MM.1S (cell line): ENCODE measurements around the gene SCAMP1.

Experiments used
- DNase-seq: peaks from one replicate; pipeline ENCODE4 v3.0.0-alpha.2; 2015
- H2AFZ ChIP-seq: fragments of 300-600 bp; sonication (generic); 2 replicates; pipeline ENCODE4 v1.6.0; 2016; ENCODE audit warnings: antibody characterized with exemption, low read length
- H3F3A ChIP-seq: fragments of 300-600 bp; sonication (generic); 2 replicates; pipeline ENCODE4 v1.6.1; 2016; ENCODE audit warnings: mild to moderate bottlenecking, antibody characterized with exemption, low read length, moderate library complexity, mixed read lengths; ENCODE audit not compliant: insufficient read depth
- H3K27ac ChIP-seq: fragments of 300-600 bp; sonication (generic); 2 replicates; pipeline ENCODE4 v1.5.1; 2016; ENCODE audit warnings: mild to moderate bottlenecking, low read length
- H3K27me3 ChIP-seq: fragments of 300-600 bp; sonication (generic); replicated peaks from 2 replicates; pipeline ENCODE4 v1.6.0; 2016; ENCODE audit warnings: low read length; ENCODE audit not compliant: insufficient read depth
- H3K36me3 ChIP-seq: fragments of 300-600 bp; sonication (generic); replicated peaks from 2 replicates; pipeline ENCODE4 v1.6.1; 2016; ENCODE audit warnings: mild to moderate bottlenecking, low read length, mixed read lengths; ENCODE audit not compliant: insufficient read depth
- H3K4me1 ChIP-seq: fragments of 300-600 bp; sonication (generic); 2 replicates; pipeline ENCODE4 v1.6.1; 2016; ENCODE audit warnings: low read length, mixed read lengths
- H3K4me2 ChIP-seq: fragments of 300-600 bp; sonication (generic); 2 replicates; pipeline ENCODE4 v1.6.0; 2016; ENCODE audit warnings: low read depth, low read length
- H3K4me3 ChIP-seq: fragments of 300-600 bp; sonication (generic); 2 replicates; pipeline ENCODE4 v1.5.1; 2016; ENCODE audit warnings: low read length, mixed read lengths
- H3K79me2 ChIP-seq: fragments of 300-600 bp; sonication (generic); 2 replicates; pipeline ENCODE4 v1.6.1; 2016; ENCODE audit warnings: mixed run types, low read length, mixed read lengths
- H3K9ac ChIP-seq: fragments of 300-600 bp; sonication (generic); 2 replicates; pipeline ENCODE4 v1.6.1; 2016; ENCODE audit warnings: low read length, mixed read lengths
- H3K9me2 ChIP-seq: fragments of 300-600 bp; sonication (generic); replicated peaks from 2 replicates; pipeline ENCODE4 v1.6.1; 2016; ENCODE audit warnings: mild to moderate bottlenecking, low read length, mixed read lengths; ENCODE audit not compliant: insufficient read depth
- H3K9me3 ChIP-seq: fragments of 300-600 bp; sonication (generic); replicated peaks from 2 replicates; pipeline ENCODE4 v1.6.1; 2016; ENCODE audit warnings: mild to moderate bottlenecking, low read length, mixed read lengths; ENCODE audit not compliant: insufficient read depth
- H4K20me1 ChIP-seq: fragments of 300-600 bp; sonication (generic); 2 replicates; pipeline ENCODE4 v1.6.1; 2016; ENCODE audit warnings: mild to moderate bottlenecking, low read length, moderate library complexity, mixed read lengths; ENCODE audit not compliant: insufficient read depth
- EZH2 ChIP-seq: fragments of 300-600 bp; sonication (generic); optimal IDR thresholded peaks from 2 replicates; pipeline ENCODE3; 2017; ENCODE audit warnings: low read depth, mild to moderate bottlenecking, antibody characterized with exemption, low read length, mixed read lengths
- EZH2phosphoT487 ChIP-seq: fragments of 300-600 bp; sonication (generic); IDR thresholded peaks from 2 replicates; pipeline ENCODE4 v1.6.1; 2018; ENCODE audit warnings: antibody characterized with exemption, low read length
- TF ChIP-seq, protein P1 (sequence below): fragments of 300-600 bp; sonication (generic); IDR thresholded peaks from 2 replicates; pipeline ENCODE4 v1.5.1; 2016; ENCODE audit warnings: antibody characterized with exemption, low read length, mixed read lengths

Gene SCAMP1

GRCh38 chr5:78341440-78341839 is 19.0 kb upstream of the SCAMP1 start:
- Histone ChIP-seq H3K27ac (no peak overlapping the region), H3K9me3 (no peaks in the 10 kb centered on the region), H3K9ac (no peak overlapping the region), H3K4me3 (no peak overlapping the region), H3K79me2 (no peaks in the 10 kb centered on the region), H3K9me2 (no peaks in the 10 kb centered on the region), H2AFZ (no peak overlapping the region), H3K27me3 (no peaks in the 10 kb centered on the region), H3K36me3 (no peaks in the 10 kb centered on the region), H3F3A (no peaks in the 10 kb centered on the region), H4K20me1 (no peaks in the 10 kb centered on the region), H3K4me1 (0 out of 2 replicates have a peak, but pooled peaks cover 5% of the 10 kb centered on the region), H3K4me2 (no peak overlapping the region)
- no peak for DNase-seq
- TF ChIP-seq, protein P1, sequence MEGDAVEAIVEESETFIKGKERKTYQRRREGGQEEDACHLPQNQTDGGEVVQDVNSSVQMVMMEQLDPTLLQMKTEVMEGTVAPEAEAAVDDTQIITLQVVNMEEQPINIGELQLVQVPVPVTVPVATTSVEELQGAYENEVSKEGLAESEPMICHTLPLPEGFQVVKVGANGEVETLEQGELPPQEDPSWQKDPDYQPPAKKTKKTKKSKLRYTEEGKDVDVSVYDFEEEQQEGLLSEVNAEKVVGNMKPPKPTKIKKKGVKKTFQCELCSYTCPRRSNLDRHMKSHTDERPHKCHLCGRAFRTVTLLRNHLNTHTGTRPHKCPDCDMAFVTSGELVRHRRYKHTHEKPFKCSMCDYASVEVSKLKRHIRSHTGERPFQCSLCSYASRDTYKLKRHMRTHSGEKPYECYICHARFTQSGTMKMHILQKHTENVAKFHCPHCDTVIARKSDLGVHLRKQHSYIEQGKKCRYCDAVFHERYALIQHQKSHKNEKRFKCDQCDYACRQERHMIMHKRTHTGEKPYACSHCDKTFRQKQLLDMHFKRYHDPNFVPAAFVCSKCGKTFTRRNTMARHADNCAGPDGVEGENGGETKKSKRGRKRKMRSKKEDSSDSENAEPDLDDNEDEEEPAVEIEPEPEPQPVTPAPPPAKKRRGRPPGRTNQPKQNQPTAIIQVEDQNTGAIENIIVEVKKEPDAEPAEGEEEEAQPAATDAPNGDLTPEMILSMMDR, result no peak
- no peak for TF ChIP-seq EZH2phosphoT487
- no peak for TF ChIP-seq EZH2

DNA sequence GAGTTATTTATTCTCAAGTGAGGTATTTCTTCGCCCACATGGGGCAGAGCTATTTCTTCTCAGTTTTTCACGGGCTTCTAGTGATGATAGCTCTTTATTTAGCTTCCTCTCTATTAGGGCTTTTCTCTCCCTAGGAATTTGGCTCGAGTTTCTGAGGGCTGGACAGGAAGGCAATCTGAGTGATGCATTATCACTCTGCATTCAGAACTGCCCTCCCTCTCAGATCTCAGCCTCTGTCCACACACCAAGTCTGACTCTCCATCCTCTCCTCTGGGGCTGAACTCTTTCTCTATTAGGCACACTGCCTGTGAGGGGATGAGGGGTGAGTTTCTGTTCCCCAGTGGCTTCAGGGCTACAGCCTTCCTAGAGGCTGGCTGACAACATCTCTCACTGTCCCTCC is 14.9 kb upstream of the SCAMP1 start:
- no peak overlapping the region for H3K4me2 ChIP-seq

DNA sequence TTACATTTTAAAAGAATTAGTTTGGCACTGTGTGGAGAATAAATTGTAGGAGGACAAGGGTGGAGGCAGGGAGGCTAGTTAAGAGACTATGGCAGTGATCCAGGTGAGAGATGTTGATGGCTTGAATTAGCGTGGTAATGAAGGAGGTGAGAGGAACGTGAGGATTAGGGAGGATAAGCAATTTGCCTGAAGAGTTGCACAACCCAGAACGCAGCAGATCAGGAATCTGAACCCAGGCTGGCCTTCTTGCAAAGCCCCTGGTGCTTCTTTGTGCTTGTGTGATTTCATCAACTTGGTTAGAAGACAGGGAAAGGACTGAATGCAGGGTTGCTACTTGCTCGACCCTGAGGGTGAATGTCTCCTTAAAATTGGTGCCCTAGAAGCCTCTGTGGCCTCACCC is 6.9 kb upstream of the SCAMP1 start:
- H2AFZ ChIP-seq, result no peak overlapping the region
- TF ChIP-seq EZH2phosphoT487 (no peak), EZH2 (no peak)
- TF ChIP-seq, protein P1, result no peak
- H3K4me2 ChIP-seq, result no peak overlapping the region
- H3K9ac ChIP-seq, result no peak overlapping the region
- no peaks in the 10 kb centered on the region for H3K9me2 ChIP-seq
- H4K20me1 ChIP-seq, result no peaks in the 10 kb centered on the region
- no peaks in the 10 kb centered on the region for H3K27me3 ChIP-seq
- H3K36me3 ChIP-seq, result no peaks in the 10 kb centered on the region
- no peaks in the 10 kb centered on the region for H3K79me2 ChIP-seq
- no peak for DNase-seq
- H3K27ac ChIP-seq, result no peak overlapping the region
- no peak overlapping the region for H3K4me3 ChIP-seq
- no peaks in the 10 kb centered on the region for H3K4me1 ChIP-seq
- no peaks in the 10 kb centered on the region for H3K9me3 ChIP-seq
- no peaks in the 10 kb centered on the region for H3F3A ChIP-seq

More for the DNA sequence above, 14.9 kb upstream of the SCAMP1 start:
- Histone ChIP-seq H3K79me2 (no peaks in the 10 kb centered on the region), H3K9me2 (no peaks in the 10 kb centered on the region), H4K20me1 (no peaks in the 10 kb centered on the region), H3F3A (no peaks in the 10 kb centered on the region), H3K36me3 (no peaks in the 10 kb centered on the region), H3K9ac (no peak overlapping the region), H2AFZ (no peak overlapping the region), H3K27me3 (no peaks in the 10 kb centered on the region), H3K9me3 (no peaks in the 10 kb centered on the region), H3K27ac (no peak overlapping the region), H3K4me1 (no peaks in the 10 kb centered on the region), H3K4me3 (no peak overlapping the region)
- DNase-seq, result no peak
- TF ChIP-seq, protein P1, result no peak
- no peak for TF ChIP-seq EZH2
- TF ChIP-seq EZH2phosphoT487, result no peak
